CD4-positive, alpha-beta T cell treated with Interleukin-1 beta for 1 hour (primary cell): ENCODE measurements around the gene TAF11L11.
"Not testable (repeated sequence)": the region's sequence is repeated elsewhere in the genome, so short reads cannot be mapped to it uniquely, and the experiment has no call there.

Experiments used
- DNase-seq, 2 donors: peaks; one replicate each; pipeline ENCODE4 v3.0.0-alpha.2; 2020 to 2022

Gene TAF11L11

DNA sequence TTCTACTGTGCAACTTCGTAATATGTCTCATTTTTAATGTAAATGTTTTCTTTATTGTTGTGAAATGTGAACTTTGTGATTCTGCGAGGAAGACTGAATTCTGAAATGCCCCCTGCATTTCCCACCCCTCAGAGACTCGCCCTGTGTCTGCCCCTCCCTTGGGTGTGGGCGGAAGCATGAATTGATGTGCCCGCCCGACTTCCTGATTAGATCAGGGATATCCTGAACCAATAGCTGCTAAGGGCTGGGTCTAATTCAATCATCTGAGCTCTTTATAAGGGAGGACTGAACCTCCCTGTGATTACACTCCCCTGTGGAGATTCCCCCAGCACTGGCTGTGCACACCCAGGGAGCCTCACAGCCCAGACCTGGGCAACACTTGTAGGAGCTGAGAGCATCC lies at the start of gene TAF11L11:
Gene TAF11L11, plus strand, starts transcription at position 304 of the 400 bp plus-strand sequence.
- DNase-seq = not testable (repeated sequence)

DNA sequence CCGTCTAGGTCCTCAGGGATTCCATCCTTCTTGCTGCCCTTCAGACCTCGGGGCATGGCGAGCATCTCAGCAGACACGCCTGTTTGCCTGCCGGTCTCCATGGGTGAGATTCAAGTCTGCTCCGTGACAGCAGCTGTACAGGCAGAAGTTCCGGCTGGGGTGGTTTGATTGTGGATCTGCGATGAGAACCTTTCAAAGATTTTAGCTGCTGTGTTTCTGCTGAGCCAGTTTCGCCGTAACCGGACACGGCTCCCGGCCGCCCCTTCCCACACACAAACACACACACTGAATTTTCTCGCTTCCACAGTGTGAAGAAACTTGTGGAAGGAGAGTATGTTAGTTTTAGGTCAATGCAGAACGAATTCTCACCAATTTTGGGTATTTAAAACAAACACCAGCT lies 18.3 kb upstream of the TAF11L11 start, which contains the start of gene TAF11L7:
Gene TAF11L7, minus strand, starts transcription at position 101 of the 400 bp plus-strand sequence.
- DNase-seq = not testable (repeated sequence)

DNA sequence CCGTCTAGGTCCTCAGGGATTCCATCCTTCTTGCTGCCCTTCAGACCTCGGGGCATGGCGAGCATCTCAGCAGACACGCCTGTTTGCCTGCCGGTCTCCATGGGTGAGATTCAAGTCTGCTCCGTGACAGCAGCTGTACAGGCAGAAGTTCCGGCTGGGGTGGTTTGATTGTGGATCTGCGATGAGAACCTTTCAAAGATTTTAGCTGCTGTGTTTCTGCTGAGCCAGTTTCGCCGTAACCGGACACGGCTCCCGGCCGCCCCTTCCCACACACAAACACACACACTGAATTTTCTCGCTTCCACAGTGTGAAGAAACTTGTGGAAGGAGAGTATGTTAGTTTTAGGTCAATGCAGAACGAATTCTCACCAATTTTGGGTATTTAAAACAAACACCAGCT lies 13.1 kb upstream of the TAF11L11 start, which contains the start of gene TAF11L8:
Gene TAF11L8, minus strand, starts transcription at position 101 of the 400 bp plus-strand sequence.
- DNase-seq = not testable (repeated sequence)

DNA sequence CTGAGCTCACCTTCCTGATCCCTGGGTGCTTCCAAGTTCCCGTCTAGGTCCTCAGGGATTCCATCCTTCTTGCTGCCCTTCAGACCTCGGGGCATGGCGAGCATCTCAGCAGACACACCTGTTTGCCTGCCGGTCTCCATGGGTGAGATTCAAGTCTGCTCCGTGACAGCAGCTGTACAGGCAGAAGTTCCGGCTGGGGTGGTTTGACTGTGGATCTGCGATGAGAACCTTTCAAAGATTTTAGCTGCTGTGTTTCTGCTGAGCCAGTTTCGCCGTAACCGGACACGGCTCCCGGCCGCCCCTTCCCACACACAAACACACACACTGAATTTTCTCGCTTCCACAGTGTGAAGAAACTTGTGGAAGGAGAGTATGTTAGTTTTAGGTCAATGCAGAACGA lies 9.7 kb upstream of the TAF11L11 start, which contains the start of gene TAF11L9:
Gene TAF11L9, minus strand, starts transcription at position 140 of the 400 bp plus-strand sequence.
- DNase-seq = not testable (repeated sequence)

DNA sequence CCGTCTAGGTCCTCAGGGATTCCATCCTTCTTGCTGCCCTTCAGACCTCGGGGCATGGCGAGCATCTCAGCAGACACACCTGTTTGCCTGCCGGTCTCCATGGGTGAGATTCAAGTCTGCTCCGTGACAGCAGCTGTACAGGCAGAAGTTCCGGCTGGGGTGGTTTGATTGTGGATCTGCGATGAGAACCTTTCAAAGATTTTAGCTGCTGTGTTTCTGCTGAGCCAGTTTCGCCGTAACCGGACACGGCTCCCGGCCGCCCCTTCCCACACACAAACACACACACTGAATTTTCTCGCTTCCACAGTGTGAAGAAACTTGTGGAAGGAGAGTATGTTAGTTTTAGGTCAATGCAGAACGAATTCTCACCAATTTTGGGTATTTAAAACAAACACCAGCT lies 6.3 kb upstream of the TAF11L11 start, which contains the start of gene TAF11L10:
Gene TAF11L10, minus strand, starts transcription at position 101 of the 400 bp plus-strand sequence.
- not testable (repeated sequence) for DNase-seq

DNA sequence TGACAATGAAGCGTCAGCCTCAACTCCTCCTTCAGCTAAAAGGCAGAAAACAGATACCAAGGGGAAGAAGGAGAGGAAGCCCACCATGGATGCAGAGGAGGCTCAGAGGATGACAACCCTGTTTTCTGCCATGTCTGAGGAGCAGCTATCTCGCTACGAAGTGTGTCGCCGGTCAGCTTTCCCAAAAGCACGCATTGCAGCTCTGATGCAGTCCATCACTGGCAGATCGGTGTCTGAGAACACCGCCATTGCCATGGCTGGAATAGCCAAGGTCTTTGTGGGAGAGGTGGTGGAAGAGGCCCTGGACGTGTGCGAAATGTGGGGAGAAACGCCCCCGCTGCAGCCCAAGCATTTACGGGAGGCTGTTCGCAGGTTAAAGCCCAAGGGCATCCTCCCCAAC lies 968 bp downstream of the TAF11L11 start:
- DNase-seq = no peak

DNA sequence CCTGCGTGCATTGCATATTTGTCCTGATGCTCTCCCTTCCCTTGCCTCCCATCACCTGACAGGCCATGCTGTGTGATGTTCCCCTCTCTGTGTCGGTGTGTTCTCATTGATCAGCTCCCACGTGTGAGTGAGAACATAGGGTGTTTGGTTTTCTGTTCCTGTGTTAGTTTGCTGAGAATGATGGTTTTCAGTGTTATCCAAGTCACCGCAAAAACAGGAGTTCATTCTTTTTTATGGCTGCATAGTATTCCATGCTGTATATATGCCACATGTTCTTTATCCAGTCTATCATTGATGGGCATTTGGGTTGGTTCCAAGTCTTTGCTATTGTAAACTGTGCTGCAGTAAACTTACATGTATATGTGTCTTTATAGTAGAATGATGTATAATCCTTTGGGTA lies 3.5 kb downstream of the TAF11L11 start:
- DNase-seq = not testable (repeated sequence)

DNA sequence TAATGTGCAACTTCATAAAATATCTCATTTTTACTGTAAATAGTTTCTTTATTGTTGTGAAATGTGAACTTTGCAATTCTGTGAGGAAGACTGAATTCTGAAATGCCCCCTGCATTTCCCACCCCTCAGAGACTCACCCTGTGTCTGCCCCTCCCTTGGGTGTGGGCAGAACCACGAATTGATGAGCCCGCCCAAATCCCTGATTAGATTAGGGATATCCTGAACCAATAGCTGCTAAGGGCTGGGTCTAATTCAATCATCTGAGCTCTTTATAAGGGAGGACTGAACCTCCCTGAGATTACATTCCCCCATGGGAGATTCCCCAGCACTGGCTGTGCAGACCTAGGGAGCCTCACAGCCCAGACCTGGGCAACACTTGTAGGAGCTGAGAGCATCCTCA lies 6.1 kb downstream of the TAF11L11 start, which contains the start of gene TAF11L12:
Gene TAF11L12, plus strand, starts transcription at position 301 of the 400 bp plus-strand sequence.
- DNase-seq = not testable (repeated sequence)

DNA sequence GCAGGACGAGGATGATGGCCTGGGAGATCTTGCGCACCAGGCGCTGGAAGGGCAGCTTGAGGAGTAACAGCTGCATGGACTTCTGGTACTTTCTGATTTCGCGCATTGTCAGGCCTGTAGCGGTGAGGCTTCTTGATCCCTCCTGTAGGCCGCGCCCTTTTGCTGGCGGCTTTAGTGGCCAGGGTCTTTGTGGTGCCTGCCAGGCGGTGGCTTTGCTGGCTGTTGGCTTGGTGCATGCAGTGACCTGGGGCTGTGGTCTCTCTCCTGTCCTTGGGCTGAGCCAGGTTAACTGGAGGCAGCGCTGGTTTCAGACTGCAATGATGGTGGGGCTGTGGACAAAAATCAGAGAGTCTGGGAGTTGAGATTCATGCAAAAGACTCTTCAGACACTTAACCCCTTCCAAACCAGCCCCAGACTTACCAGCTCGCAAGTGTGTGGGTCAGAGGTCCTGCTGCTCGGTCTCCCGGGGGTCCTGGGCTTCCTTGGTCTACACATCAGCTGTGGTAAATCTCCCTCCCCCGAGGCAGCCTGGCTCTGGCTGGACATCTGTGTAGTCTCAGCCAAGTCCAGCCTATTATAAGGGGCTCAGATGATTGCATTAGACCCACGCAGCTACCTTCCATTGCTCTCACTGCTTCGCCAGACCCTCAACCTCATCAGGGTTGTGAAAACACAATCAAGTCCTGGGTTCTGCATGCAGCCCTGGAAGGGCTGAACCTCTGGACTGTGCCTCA lies 11.1 kb downstream of the TAF11L11 start:
- no peak for DNase-seq

DNA sequence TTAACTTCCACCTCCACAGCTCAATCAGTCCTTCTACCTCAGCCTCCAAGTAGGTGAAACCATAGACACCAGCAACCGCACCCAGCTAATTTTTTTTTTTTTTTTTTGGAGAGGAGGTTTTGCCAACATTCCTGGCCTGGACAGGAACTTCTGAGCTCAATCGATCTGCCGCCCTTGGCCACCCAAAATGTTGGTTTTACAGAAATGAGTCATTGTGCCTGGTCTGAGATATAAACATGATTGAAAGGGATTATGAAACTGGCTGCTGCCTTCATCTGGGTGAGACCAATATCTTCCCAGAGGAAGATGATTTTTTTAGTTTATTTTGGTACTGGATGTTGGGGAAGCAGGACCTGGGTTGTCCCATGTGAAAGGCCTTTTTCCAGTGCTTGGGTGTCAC lies 15.4 kb downstream of the TAF11L11 start:
- no peak for DNase-seq

DNA sequence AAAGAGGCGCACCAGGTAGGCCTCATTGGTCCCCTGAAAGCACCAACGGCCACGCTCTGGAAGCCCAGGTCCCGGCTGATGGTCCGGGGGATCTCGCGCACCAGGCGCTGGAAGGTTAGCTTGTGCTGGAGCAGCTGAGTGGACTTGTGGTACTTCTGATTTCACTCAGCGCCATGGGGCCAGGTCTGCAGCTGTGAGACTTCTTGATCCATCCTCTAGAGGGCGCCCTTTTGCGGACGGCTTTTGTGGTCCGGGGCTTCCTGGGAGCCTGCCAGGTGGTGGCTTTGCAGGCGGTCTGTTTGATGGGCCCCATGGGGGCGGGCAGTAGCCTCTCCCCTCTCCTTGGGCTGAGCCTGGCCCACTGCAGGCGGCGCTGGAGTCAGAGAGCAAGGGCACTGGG lies 16.6 kb downstream of the TAF11L11 start:
- no peak for DNase-seq

DNA sequence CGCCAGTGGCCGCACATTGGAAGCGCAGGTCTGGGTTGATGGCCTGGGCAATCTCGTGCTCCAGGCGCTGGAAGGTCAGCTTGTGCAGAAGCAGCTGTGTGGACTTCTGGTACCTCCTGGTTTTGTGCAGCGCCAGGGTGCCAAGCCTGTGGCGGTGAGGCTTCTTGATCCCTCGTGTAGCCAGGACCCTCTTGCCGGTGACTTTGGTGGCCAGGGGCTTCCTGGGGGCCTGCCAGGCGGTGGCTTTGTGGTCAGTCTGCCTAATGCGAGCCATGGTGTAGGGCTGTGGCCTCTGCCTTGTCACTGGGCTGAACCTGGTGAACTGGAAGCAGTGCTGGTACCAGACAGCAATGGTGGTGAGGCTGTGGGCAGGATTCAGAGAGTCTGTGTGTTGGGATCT lies 21.7 kb downstream of the TAF11L11 start:
- DNase-seq = no peak

DNA sequence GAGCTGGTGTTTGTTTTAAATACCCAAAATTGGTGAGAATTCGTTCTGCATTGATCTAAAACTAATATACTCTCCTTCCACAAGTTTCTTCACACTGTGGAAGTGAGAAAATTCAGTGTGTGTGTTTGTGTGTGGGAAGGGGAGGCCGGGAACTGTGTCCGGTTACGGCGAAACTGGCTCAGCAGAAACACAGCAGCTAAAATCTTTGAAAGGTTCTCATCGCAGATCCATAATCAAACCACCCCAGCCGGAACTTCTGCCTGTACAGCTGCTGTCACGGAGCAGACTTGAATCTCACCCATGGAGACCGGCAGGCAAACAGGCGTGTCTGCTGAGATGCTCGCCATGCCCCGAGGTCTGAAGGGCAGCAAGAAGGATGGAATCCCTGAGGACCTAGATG lies 27.8 kb downstream of the TAF11L11 start, which contains the start of gene TAF11L13:
Gene TAF11L13, plus strand, starts transcription at position 301 of the 400 bp plus-strand sequence.
- DNase-seq = not testable (repeated sequence)

DNA sequence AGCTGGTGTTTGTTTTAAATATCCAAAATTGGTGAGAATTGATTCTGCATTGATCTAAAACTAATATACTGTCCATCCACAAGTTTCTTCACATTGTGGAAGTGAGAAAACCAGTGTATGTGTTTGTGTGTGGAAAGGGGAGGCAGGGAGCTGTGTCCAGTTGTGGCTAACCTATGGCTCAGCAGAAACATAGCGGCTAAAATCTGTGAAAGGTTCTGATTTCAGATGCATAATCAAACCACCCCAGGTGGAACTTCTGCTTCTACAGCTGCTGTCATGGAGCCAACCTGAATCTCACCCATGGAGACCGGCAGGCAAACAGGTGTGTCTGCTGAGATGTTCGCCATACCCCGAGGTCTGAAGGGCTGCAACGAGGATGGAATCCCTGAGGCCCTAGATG lies 30.2 kb downstream of the TAF11L11 start, which contains the start of gene TAF11L14:
Gene TAF11L14, plus strand, starts transcription at position 301 of the 400 bp plus-strand sequence.
- DNase-seq = no peak

DNA sequence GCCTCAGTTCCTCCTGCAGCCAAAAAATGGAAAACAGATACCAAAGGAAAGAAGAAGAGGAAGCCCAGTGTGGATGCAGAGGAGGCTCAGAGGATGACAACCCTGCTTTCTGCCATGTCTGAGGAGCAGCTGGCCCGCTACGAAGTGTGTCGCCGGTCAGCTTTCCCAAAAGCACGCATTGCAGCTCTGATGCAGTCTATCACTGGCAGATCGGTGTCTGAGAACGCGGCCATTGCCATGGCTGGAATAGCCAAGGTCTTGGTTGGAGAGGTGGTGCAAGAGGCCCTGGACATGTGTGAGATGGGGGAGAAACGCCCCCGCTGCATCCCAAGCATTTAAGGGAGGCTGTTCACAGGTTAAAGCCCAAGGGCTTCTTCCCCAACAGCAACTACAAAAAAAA lies 45.2 kb downstream of the TAF11L11 start:
- DNase-seq = not testable (repeated sequence)

DNA sequence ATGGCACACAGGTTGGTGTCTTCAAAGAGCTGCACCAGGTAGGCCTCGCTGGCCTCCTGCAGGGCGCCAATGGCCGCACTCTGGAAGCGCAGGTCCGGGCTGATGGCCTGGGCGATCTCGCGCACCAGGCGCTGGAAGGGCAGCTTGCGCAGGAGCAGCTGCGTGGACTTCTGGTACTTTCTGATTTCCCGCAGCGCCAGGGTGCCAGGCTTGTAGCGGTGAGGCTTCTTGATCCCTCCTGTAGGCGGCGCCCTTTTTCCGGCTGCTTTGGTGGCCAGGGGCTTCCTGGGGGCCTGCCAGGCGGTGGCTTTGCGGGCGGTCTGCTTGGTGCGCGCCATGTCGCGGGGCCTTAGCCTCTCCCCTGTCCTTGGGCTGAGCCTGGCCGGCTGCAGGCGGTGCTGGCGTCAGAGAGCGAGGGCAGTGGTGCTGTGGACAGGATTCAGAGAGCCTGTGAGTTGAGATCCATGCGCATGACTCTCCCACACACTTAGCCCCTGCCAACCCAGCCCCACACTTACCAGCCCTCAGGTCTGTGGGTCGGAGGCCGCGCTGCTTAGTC lies 51.3 kb downstream of the TAF11L11 start:
- not testable (repeated sequence) for DNase-seq
